ENCODE measurements around the gene NOL3. TPM values are rescaled to one million over a fixed set of nuclear protein-coding genes. Genes with fewer than 3 reads are reported as not detected.

Gene NOL3
- total and polyA plus RNA-seq, 9 of the 15 experiments (the other 6 are each of a cell fraction or from before 2014, with no cell fraction given), result 0.45 to 14.0 (median 5.4) TPM

GRCh38 chr16:67183627-67184452, 13.5 kb downstream of the NOL3 start, which contains the start of gene MATCAP1 (continued):
- no peak for TF ChIP-seq NR1H2 (CRISPR knock-in tag; IDR thresholded peaks at IDR 0.05)
- no peak for TF ChIP-seq TEAD4 (IDR thresholded peaks at IDR 0.05; ENCODE audit: low read length)
- peak; percentile 49; the same call in 1 of the 2 replicates for TF ChIP-seq TEAD4 (CRISPR knock-in tag; IDR thresholded peaks at IDR 0.05; ENCODE audit: borderline replicate concordance)
- TF ChIP-seq POLR2G (IDR thresholded peaks at IDR 0.05; ENCODE audit: low read depth, low read length), result peak; percentile 78
- TF ChIP-seq DPF2 (IDR thresholded peaks at IDR 0.05), result peak; percentile 19; the same call in 1 of the 2 replicates
- TF ChIP-seq CHD2 (IDR thresholded peaks at IDR 0.05; ENCODE audit: low read depth, low read length), result peak; percentile 79
- no peak for TF ChIP-seq PHF21A (IDR thresholded peaks at IDR 0.05; ENCODE audit: borderline replicate concordance, low read depth)
- no peak for TF ChIP-seq SMC3 (conservative IDR thresholded peaks at IDR 0.05; ENCODE audit: insufficient read depth, low read depth, low read length)
- TF ChIP-seq ZBTB7A (IDR thresholded peaks at IDR 0.05; ENCODE audit: borderline replicate concordance, control insufficient read depth, low read depth, low read length), result peak; percentile 81
- no peak for TF ChIP-seq ZFPM2 (CRISPR knock-in tag; IDR thresholded peaks at IDR 0.05)
- no peak for TF ChIP-seq ZNF589 (CRISPR knock-in tag; IDR thresholded peaks at IDR 0.05; ENCODE audit: low read depth)
- TF ChIP-seq ZNF507 (tag; conservative IDR thresholded peaks at IDR 0.05), result no peak
- peak; percentile 87 for TF ChIP-seq VEZF1 (CRISPR knock-in tag; IDR thresholded peaks at IDR 0.05)
- TF ChIP-seq CBX8 (IDR thresholded peaks at IDR 0.05; ENCODE audit: borderline replicate concordance, extremely low read depth, low read depth, low read length, poor library complexity, severe bottlenecking), result no peak
- 0 out of 2 replicates have a peak, but pooled peaks have one; percentile 20 for TF ChIP-seq ZBTB40 (IDR thresholded peaks at IDR 0.05)
- TF ChIP-seq ZBTB40 (CRISPR knock-in tag; IDR thresholded peaks at IDR 0.05), result no peak
